Measurements from ENCODE around the gene CYBC1. TPM values are rescaled to one million over a fixed set of nuclear protein-coding genes. Genes with fewer than 3 reads are reported as not detected.

Gene CYBC1
- total RNA-seq, 1 donor: 200 TPM

Small RNAs within 50 kb of the gene (small RNA-seq; reads per million reads assigned to genes)
- gene RF00019: not detected

Other genes with a start within 250 kb of the CYBC1 start
- gene CCDC57, start 237.9 kb downstream of the CYBC1 start, total RNA-seq: 33.9 TPM
- 65.4 TPM for gene SLC16A3, start 221.7 kb downstream of the CYBC1 start, total RNA-seq
- 73.5 TPM for gene CSNK1D, start 177.1 kb downstream of the CYBC1 start, total RNA-seq
- 1.9 TPM for gene CD7, start 133.1 kb downstream of the CYBC1 start, total RNA-seq
- 15.1 TPM for gene SECTM1, start 117.0 kb downstream of the CYBC1 start, total RNA-seq
- not detected for gene TEX19, start 91.5 kb downstream of the CYBC1 start, total RNA-seq
- not detected for gene UTS2R, start 79.0 kb downstream of the CYBC1 start, total RNA-seq
- gene HEXD, start 32.4 kb downstream of the CYBC1 start, total RNA-seq: 51.4 TPM
- gene OGFOD3, start 32.2 kb downstream of the CYBC1 start, total RNA-seq: 41.7 TPM
- 80.5 TPM for gene NARF, start 8.0 kb upstream of the CYBC1 start, total RNA-seq
- 47.9 TPM for gene FOXK2, start 69.0 kb upstream of the CYBC1 start, total RNA-seq
- gene WDR45B, start 197.7 kb upstream of the CYBC1 start, total RNA-seq: 44.7 TPM
- gene RAB40B, start 247.9 kb upstream of the CYBC1 start, total RNA-seq: 17.2 TPM

Measured in hematopoietic multipotent progenitor cell (in vitro differentiated cells).